ENCODE results near the gene CD4. TPM values are rescaled to one million over a fixed set of nuclear protein-coding genes. Genes with fewer than 3 reads are reported as not detected.

The CD4 gene
- total RNA-seq, 3 donors from 2014 or later: 8.9 to 16.5 (median 14.8) TPM

GRCh38 chr12:6770600-6770999, 18.7 kb upstream of the CD4 start:
- Histone ChIP-seq H3K4me1 (ENCODE audit: low read depth) (peaks cover 22% of the 10 kb centered on the region), H3K9me3 (no peaks in the 10 kb centered on the region), H3K4me3 (no peak overlapping the region), H3K36me3 (ENCODE audit: low read depth) (no peaks in the 10 kb centered on the region)
- intact Hi-C loops (cut with DNase I, micrococcal nuclease): no loop called here
- no peak for ATAC-seq
- TF ChIP-seq CTCF (IDR thresholded peaks at IDR 0.05): no peak
- no peak for DNase-seq

- H3K4me1 ChIP-seq (ENCODE audit: low read depth): peaks cover 22% of the 10 kb centered on the region
- TF ChIP-seq CTCF (IDR thresholded peaks at IDR 0.05): no peak
- ATAC-seq (no peak), DNase-seq (no peak)
- no peaks in the 10 kb centered on the region for H3K36me3 ChIP-seq (ENCODE audit: low read depth)
- no peaks in the 10 kb centered on the region for H3K9me3 ChIP-seq
- intact Hi-C loops (cut with DNase I, micrococcal nuclease): no loop called here
- H3K4me3 ChIP-seq: no peak overlapping the region
These were observed 18.2 kb upstream of the CD4 start for GRCh38 chr12:6771091-6771495.

GRCh38 chr12:6771509-6772330, 17.6 kb upstream of the CD4 start:
- Histone ChIP-seq H3K4me1 (ENCODE audit: low read depth) (peaks cover 25% of the 10 kb centered on the region), H3K9me3 (no peaks in the 10 kb centered on the region), H3K4me3 (no peak overlapping the region), H3K36me3 (ENCODE audit: low read depth) (no peaks in the 10 kb centered on the region)
- no peak for TF ChIP-seq CTCF (IDR thresholded peaks at IDR 0.05)
- ATAC-seq (no peak), DNase-seq (no peak)
- intact Hi-C loops (cut with DNase I, micrococcal nuclease): no loop called here

- TF ChIP-seq CTCF (IDR thresholded peaks at IDR 0.05): no peak
- intact Hi-C loops (cut with DNase I, micrococcal nuclease): no loop called here
- peak in 1 of 3 donors; percentile 70 for DNase-seq
- peak; percentile 4 for ATAC-seq
- Histone ChIP-seq H3K4me1 (ENCODE audit: low read depth) (peaks cover 25% of the 10 kb centered on the region), H3K4me3 (no peak within 1 kb of the TSS), H3K36me3 (ENCODE audit: low read depth) (no peaks in the 10 kb centered on the region), H3K9me3 (no peaks in the 10 kb centered on the region)
These were observed 17.0 kb upstream of the CD4 start, which contains the start of gene LAG3 for GRCh38 chr12:6772331-6772695. Gene LAG3, plus strand, starts transcription at chr12:6772520. Its CDS starts 333 bp downstream, at chr12:6772853.

- no peak overlapping the region for H3K4me3 ChIP-seq
- ATAC-seq: no peak
- peaks cover 20% of the 10 kb centered on the region for H3K4me1 ChIP-seq (ENCODE audit: low read depth)
- H3K36me3 ChIP-seq (ENCODE audit: low read depth): no peaks in the 10 kb centered on the region
- no peak for DNase-seq
- intact Hi-C loops (cut with DNase I, micrococcal nuclease): no loop called here
- no peak for TF ChIP-seq CTCF (IDR thresholded peaks at IDR 0.05)
- H3K9me3 ChIP-seq: no peaks in the 10 kb centered on the region
These were observed 16.4 kb upstream of the CD4 start for GRCh38 chr12:6772726-6773589.

Measured in mucosa of descending colon (tissue), 3 donors.